H1 (cell line): ENCODE measurements around the gene SLC13A2. TPM values are rescaled to one million over a fixed set of nuclear protein-coding genes. Genes with fewer than 3 reads are reported as not detected.

Source experiments
- ATF3 ChIP-seq: IDR thresholded peaks from 2 replicates; pipeline ENCODE4 v1.6.1; 2011; ENCODE audit warnings: low read depth, mild to moderate bottlenecking, low read length; ENCODE audit not compliant: insufficient read depth
- CBX5 ChIP-seq: fragments of 300-800, 300-1000 bp; sonication (generic); IDR thresholded peaks from 2 replicates; pipeline ENCODE4 v1.7.1; 2016; ENCODE audit warnings: antibody characterized with exemption, low read length, low read depth
- RFX5 ChIP-seq: IDR thresholded peaks from 2 replicates; pipeline ENCODE4 v1.6.1; 2011; ENCODE audit warnings: low read depth, low read length, improper control_type of control experiment, borderline replicate concordance
- RXRA ChIP-seq: IDR thresholded peaks from 2 replicates; pipeline ENCODE4 v1.6.1; 2011; ENCODE audit warnings: low read depth, mild to moderate bottlenecking, low read length, moderate library complexity; ENCODE audit not compliant: insufficient read depth
- SIX5 ChIP-seq: IDR thresholded peaks from 2 replicates; pipeline ENCODE4 v1.6.1; 2011; ENCODE audit warnings: mild to moderate bottlenecking, low read depth, low read length
- polyA plus RNA-seq, 7 experiments: library from polyadenylated mRNA; depleted of rRNA in 3 of 7; stranded (reverse) in 5 of 7; unstranded in 2 of 7; fragments of >200 nt in 5 of 7; fragments of 200-250 nt in 2 of 7; gene quantifications; 1 replicate in 5 of 7; 2 replicates in 1 of 7; 4 replicates in 1 of 7; pipeline versions ENCODE4 v1.2.1 to v1.2.3, GENCODE V29; 2011 to 2013; ENCODE audit warnings: missing spikeins in 2 of 7, mixed read lengths in 2 of 7
- total RNA-seq: library from RNA; stranded (reverse); fragmentation: NEBNext Ultra II Directional; extraction: Animal tissue kit (Norgen Biotek cat#: 25700); gene quantifications from 2 replicates; pipeline ENCODE4 v1.2.1, GENCODE V29; 2021

Gene SLC13A2
- total and polyA plus RNA-seq, 2 of the 8 experiments (the other 6 are each of a cell fraction or from before 2014, with no cell fraction given): not detected

- TF ChIP-seq ATF3 (no peak), SIX5 (no peak), RFX5 (no peak), RXRA (no peak), CBX5 (no peak)
Observed at GRCh38 chr17:28536532-28537218, 63.2 kb downstream of the SLC13A2 start (continued).
